ENCODE results near the gene SNRPA.

DNA sequence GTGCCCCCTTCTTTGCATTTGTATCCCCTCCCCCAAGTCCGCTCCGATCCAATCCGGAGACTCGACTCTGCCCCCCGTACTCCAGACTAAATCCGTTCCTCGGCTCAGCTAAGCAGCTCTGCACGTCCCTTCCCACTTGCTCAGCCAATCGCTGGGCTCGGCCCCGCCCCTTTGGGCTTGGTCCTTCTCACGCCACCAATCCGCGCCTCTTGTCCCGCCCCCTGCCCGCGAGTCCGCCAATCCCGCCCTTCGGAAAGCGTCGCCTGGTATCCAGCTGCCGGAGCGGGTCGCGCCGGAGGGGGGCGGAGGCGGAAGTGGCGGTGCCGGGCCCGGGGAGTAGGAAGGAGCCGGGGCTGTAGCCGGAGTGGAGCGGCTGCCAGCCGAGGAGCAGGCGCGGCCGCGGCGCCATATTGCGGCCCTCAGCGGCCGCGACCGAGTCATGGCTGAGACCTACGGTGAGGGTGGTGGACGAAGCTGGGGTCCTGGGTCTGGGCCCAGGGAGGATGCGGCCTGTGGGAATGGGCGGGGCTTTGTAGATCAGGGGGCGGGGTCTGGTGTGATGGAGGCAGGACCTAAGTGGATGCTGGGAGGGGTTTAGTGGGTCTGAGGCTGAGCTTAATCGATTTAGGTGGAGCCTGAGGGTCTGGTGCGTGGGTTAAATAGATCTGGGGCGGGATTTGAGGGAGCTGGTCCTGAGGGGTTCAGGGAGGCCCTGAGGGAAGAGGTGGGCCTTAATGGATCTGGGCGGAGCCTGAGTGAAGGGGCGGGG is 27.1 kb downstream of the SNRPA start, which contains the start of gene RAB4B:
- TF ChIP-seq, protein P1, sequence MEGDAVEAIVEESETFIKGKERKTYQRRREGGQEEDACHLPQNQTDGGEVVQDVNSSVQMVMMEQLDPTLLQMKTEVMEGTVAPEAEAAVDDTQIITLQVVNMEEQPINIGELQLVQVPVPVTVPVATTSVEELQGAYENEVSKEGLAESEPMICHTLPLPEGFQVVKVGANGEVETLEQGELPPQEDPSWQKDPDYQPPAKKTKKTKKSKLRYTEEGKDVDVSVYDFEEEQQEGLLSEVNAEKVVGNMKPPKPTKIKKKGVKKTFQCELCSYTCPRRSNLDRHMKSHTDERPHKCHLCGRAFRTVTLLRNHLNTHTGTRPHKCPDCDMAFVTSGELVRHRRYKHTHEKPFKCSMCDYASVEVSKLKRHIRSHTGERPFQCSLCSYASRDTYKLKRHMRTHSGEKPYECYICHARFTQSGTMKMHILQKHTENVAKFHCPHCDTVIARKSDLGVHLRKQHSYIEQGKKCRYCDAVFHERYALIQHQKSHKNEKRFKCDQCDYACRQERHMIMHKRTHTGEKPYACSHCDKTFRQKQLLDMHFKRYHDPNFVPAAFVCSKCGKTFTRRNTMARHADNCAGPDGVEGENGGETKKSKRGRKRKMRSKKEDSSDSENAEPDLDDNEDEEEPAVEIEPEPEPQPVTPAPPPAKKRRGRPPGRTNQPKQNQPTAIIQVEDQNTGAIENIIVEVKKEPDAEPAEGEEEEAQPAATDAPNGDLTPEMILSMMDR (IDR thresholded peaks at IDR 0.05 in 4 of 5, conservative IDR thresholded peaks at IDR 0.05 in 1 of 5), result peak in 2 of 5 experiments; percentile 25 to 27
- peak; percentile 76 to 81 for TF ChIP-seq POLR2A (IDR thresholded peaks at IDR 0.05)

Data from gastrocnemius medialis (tissue), 4 donors.